B cell (primary cell): ENCODE results near the gene ZSCAN10.
A peak's percentile ranks its signal among the peaks of the same experiment; 100 is the strongest.

Experiments used
- EZH2 ChIP-seq: IDR thresholded peaks from 2 replicates; pipeline ENCODE4 v1.6.1; 2012; ENCODE audit warnings: borderline replicate concordance, low read depth, mild to moderate bottlenecking, moderate library complexity, low read length; ENCODE audit not compliant: insufficient read depth, poor library complexity, severe bottlenecking
- TF ChIP-seq, protein P1 (sequence below): fragments of 200-600 bp; IDR thresholded peaks from one replicate; pipeline ENCODE4 v1.8.0; 2022; ENCODE audit warnings: antibody characterized with exemption, mild to moderate bottlenecking

DNA sequence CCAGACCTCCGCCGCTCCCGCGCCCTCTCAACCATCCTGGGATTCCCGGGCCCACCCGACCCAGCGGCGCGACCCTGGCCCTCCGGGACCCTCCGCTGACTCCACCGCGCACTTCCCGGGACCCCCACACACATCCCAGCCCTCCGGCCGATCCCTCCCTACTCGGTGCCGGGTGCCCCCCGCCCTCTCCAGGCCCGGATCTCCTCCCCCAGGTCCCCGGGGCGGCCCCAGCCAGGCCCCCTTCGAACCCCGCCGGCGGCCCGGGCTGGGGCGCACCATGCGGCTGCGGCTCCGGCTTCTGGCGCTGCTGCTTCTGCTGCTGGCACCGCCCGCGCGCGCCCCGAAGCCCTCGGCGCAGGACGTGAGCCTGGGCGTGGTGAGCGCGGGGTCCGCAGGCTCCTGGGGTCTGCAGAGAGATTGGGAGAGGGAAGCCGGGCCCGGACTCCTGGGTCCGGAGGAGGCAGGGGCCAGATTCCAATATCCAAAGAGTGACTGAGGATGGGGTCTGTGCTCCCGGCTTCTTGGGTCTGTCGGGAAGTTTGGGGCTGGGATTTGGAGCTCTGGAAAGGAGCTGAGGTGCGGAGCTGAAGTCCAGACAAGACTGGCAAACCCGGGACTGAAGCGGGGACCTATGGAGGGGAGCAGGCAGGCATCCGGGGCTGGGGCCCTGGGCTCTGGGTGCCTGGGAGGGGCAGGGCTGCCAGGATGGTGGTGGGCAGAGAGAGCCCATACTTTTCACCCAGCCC, 52.3 kb downstream of the ZSCAN10 start:
- TF ChIP-seq, protein P1, sequence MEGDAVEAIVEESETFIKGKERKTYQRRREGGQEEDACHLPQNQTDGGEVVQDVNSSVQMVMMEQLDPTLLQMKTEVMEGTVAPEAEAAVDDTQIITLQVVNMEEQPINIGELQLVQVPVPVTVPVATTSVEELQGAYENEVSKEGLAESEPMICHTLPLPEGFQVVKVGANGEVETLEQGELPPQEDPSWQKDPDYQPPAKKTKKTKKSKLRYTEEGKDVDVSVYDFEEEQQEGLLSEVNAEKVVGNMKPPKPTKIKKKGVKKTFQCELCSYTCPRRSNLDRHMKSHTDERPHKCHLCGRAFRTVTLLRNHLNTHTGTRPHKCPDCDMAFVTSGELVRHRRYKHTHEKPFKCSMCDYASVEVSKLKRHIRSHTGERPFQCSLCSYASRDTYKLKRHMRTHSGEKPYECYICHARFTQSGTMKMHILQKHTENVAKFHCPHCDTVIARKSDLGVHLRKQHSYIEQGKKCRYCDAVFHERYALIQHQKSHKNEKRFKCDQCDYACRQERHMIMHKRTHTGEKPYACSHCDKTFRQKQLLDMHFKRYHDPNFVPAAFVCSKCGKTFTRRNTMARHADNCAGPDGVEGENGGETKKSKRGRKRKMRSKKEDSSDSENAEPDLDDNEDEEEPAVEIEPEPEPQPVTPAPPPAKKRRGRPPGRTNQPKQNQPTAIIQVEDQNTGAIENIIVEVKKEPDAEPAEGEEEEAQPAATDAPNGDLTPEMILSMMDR = no peak
- TF ChIP-seq EZH2 = peak; percentile 57
